ENCODE data around the gene MAFB.

DNA sequence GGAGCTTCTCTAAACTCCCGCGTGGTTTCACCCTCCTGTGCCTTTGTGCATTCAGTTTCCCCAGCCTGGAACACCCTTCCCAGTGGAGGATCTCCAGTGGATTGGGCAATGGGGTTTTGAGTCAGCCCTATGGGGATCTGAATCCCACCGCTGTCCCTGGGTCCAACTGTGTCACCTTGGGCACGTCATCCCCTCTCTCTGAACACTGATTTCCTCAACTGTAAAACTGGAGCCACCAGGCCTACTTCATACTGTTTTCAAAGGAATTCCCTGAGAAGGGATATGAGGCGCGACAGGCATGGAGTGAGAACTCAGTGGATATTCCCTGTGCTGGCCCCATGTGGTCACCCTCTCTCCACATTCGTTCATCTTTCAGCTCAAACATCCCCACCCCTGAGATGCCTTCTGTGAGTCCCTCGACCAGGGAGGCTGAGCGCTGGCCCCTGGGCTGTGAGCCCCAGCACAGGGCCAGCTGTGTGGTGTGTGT, 25.7 kb downstream of the MAFB start:
- TF ChIP-seq EZH2 (IDR thresholded peaks at IDR 0.05; ENCODE audit: borderline replicate concordance, low read length), result no peak
- TF ChIP-seq, protein P1, sequence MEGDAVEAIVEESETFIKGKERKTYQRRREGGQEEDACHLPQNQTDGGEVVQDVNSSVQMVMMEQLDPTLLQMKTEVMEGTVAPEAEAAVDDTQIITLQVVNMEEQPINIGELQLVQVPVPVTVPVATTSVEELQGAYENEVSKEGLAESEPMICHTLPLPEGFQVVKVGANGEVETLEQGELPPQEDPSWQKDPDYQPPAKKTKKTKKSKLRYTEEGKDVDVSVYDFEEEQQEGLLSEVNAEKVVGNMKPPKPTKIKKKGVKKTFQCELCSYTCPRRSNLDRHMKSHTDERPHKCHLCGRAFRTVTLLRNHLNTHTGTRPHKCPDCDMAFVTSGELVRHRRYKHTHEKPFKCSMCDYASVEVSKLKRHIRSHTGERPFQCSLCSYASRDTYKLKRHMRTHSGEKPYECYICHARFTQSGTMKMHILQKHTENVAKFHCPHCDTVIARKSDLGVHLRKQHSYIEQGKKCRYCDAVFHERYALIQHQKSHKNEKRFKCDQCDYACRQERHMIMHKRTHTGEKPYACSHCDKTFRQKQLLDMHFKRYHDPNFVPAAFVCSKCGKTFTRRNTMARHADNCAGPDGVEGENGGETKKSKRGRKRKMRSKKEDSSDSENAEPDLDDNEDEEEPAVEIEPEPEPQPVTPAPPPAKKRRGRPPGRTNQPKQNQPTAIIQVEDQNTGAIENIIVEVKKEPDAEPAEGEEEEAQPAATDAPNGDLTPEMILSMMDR (conservative IDR thresholded peaks at IDR 0.05 in 1 of 2, IDR thresholded peaks at IDR 0.05 in 1 of 2; ENCODE audit: extremely low read depth in 1 of 2, insufficient read depth in 1 of 2, low read depth in 1 of 2, low read length in 2 of 2), result no peak
